VCaP (cell line): ENCODE measurements around the gene ARL4A.

Source experiments
- H3K27ac ChIP-seq: fragments of 450-650 bp; 2 replicates; pipeline ENCODE4 v1.5.1; 2017
- TF ChIP-seq, protein P1 (sequence below): fragments of 450-650 bp; conservative IDR thresholded peaks from 2 replicates; pipeline ENCODE4 v1.5.1; 2017; ENCODE audit warnings: mild to moderate bottlenecking, moderate library complexity

ARL4A gene

DNA sequence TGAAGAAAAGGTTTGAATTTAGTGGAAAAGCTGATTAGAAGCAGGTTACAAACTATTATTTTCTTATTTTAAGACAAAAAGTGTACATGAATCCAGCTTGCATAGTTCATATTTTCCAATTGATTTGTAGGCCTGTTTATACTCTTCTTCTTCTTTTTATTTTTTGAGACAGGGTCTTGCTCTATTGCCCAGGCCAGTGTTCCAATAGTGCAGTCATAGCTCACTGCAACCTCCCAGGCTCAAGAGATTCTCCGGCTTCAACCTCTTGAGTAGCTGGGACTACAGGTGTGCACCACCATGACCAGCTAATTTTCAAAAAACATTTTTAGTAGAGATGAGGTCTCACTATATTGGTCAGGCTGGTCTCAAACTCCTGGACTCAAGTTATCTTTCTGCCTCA, 45.0 kb downstream of the ARL4A start:
- H3K27ac ChIP-seq = no peak overlapping the region
- TF ChIP-seq, protein P1, sequence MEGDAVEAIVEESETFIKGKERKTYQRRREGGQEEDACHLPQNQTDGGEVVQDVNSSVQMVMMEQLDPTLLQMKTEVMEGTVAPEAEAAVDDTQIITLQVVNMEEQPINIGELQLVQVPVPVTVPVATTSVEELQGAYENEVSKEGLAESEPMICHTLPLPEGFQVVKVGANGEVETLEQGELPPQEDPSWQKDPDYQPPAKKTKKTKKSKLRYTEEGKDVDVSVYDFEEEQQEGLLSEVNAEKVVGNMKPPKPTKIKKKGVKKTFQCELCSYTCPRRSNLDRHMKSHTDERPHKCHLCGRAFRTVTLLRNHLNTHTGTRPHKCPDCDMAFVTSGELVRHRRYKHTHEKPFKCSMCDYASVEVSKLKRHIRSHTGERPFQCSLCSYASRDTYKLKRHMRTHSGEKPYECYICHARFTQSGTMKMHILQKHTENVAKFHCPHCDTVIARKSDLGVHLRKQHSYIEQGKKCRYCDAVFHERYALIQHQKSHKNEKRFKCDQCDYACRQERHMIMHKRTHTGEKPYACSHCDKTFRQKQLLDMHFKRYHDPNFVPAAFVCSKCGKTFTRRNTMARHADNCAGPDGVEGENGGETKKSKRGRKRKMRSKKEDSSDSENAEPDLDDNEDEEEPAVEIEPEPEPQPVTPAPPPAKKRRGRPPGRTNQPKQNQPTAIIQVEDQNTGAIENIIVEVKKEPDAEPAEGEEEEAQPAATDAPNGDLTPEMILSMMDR = no peak

- TF ChIP-seq, protein P1 = no peak
- H3K27ac ChIP-seq = no peak overlapping the region
Measured at GRCh38 chr7:12735923-12736322, 48.5 kb downstream of the ARL4A start.

GRCh38 chr7:12737373-12737772, 49.9 kb downstream of the ARL4A start:
- no peak overlapping the region for H3K27ac ChIP-seq
- TF ChIP-seq, protein P1 = no peak

DNA sequence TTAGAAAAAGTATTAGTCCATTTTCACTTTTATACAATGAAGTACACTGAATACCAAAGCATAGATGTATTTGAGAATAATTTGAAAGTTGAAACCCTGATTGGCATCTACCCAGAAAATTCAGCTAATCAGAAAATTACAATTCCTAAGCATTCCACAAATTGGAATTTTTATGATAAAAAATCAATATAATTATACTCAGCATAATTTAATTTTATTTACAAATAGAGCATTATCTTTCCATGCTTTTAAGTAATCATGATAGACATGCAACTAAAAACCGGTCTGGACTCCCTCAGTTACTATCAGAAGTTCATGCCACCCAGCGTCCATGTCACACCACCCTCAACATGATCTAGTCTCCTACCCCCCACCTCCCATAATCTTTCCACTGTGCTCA, 50.4 kb downstream of the ARL4A start:
- H3K27ac ChIP-seq = no peak overlapping the region
- TF ChIP-seq, protein P1 = no peak

- TF ChIP-seq, protein P1 = no peak
- H3K27ac ChIP-seq = no peak overlapping the region
Measured at GRCh38 chr7:12738665-12739064, 51.2 kb downstream of the ARL4A start.
